HUES6 (cell line): ENCODE data around the gene IGDCC3.

ENCODE experiments used
- H3K27ac ChIP-seq: 2 replicates; pipeline ENCODE4 v1.7.0; 2013; ENCODE audit warnings: low read depth, mild to moderate bottlenecking, low read length, inconsistent platforms
- H3K27me3 ChIP-seq: 2 replicates; pipeline ENCODE4 v1.6.1; 2013; ENCODE audit warnings: low read length; ENCODE audit not compliant: control insufficient read depth, insufficient read depth
- H3K36me3 ChIP-seq: 2 replicates; pipeline ENCODE4 v1.6.1; 2013; ENCODE audit warnings: low read length; ENCODE audit not compliant: control insufficient read depth, insufficient read depth
- H3K4me1 ChIP-seq: 2 replicates; pipeline ENCODE4 v1.6.1; 2013; ENCODE audit warnings: low read length; ENCODE audit not compliant: control insufficient read depth, insufficient read depth
- H3K4me3 ChIP-seq: 2 replicates; pipeline ENCODE4 v1.5.1; 2013; ENCODE audit warnings: low read depth, low read length
- H3K9ac ChIP-seq: one replicate; pipeline ENCODE4 v1.6.1; 2013; ENCODE audit warnings: mild to moderate bottlenecking, low read length
- H3K9me3 ChIP-seq: 2 replicates; pipeline ENCODE4 v1.6.1; 2013; ENCODE audit warnings: low read depth, low read length; ENCODE audit not compliant: control insufficient read depth, insufficient read depth

The IGDCC3 gene

DNA sequence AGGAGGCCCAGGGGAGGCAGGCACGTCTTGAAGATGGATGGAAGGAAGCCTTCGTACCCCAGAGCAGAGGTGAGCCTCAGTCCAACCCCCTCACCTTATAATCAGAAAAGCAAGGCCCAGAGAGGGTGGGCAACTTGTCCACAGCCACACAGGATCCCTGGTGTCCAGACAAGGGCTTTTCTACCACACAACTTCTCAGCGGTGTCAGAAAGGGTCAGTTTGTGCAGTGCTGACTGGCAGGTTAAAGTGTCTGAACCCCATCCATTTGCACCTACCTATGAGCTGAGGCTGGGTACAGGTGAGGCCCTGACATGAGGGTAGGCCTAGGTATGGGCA, 8.6 kb downstream of the IGDCC3 start:
- H3K9ac ChIP-seq, result peak overlapping the region; percentile 30
- H3K27me3 ChIP-seq, result no peaks in the 10 kb centered on the region
- no peak overlapping the region for H3K27ac ChIP-seq
- peaks cover 16% of the 10 kb centered on the region for H3K36me3 ChIP-seq
- H3K4me3 ChIP-seq, result no peak overlapping the region
- peaks cover 68% of the 10 kb centered on the region for H3K4me1 ChIP-seq
- no peaks in the 10 kb centered on the region for H3K9me3 ChIP-seq

DNA sequence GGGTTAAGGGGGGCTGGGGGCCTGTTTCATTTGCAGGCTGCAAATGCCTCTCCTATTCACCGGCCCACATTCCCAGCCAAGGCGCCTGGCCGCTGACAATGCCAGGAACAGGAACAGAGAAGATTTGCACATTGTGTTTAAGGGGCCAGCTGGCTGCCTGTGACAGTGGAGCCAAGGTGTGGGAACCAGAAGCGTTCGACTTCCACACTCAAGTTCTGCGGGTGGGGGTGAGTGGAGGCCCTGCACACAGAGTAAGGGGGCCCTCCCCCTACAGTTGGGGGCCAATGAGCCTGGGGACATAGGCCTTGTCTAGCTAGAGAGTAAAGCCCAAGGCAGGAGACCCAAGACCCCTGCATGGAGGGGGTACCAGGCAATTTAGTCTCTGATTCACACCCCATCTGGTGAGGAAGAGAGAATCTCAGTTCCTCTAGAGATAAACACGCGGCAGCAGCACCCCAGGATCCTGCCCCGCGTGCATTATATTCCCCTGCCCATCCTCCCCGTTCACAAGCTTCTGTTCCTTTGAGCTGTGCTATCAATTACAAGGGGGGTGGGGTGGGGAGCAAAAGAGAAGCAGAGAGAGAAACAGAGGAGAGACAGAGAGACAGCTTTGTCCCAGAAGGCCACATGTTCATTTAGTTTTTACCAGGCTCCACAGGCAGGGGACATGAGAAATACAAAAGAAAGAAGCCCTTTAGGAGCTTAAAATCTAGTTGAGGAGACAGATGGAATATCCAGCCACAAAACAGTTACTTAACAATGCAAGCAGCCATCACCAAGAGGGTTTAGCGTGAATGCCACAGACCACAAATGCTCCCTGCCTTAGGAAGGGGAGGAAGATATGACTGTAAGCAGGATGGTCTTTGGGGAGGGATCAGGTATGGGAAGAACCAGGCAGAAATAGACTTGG, 9.2 kb downstream of the IGDCC3 start:
- Histone ChIP-seq H3K36me3 (peaks cover 11% of the 10 kb centered on the region), H3K4me1 (peaks cover 74% of the 10 kb centered on the region), H3K4me3 (no peak overlapping the region), H3K9ac (peak overlapping the region; percentile 39), H3K27ac (peak overlapping the region; percentile 83), H3K9me3 (no peaks in the 10 kb centered on the region), H3K27me3 (no peaks in the 10 kb centered on the region)

DNA sequence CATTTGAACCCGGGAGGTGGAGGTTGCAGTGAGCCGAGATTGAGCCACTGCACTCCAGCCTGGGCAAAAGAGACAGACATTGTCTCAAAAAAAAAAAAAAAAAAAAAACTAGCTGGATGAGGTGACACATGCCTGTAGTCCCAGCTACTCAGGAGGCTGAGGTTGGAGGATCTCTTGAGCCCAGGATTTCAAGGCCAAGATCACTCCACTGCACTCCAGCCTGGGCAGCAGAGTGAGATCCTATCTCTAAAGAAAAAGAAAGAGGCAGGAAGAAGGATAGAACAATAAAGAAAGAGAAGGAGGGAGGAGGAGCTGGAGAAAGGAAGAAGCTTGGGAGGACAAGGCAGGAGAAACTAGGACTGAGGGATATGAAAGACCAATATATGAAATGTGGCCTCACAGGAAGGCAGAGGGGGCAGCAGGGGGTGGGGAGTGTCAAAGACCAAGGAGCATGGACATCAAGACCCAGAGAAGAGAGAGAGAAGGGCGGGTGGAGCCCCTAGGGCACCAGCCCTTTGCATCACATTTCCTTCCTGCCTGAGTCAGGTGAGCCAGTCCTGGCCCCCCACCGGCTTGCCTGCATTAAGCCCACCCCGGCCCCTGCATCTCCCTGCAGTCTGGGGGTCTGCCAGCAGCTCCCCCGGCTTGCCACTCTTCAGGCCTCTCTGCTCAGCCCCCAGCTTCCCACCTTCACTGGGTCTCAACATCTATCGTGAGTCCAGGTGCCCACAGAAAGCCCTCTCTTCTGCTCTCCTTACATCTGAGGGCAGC, 11.5 kb downstream of the IGDCC3 start:
- Histone ChIP-seq H3K4me3 (no peak overlapping the region), H3K4me1 (peaks cover 68% of the 10 kb centered on the region), H3K36me3 (peaks cover 3% of the 10 kb centered on the region; the same call in 1 of the 2 replicates), H3K9me3 (no peaks in the 10 kb centered on the region), H3K27ac (peak overlapping the region; percentile 58; the same call in 1 of the 2 replicates), H3K27me3 (no peaks in the 10 kb centered on the region), H3K9ac (peak overlapping the region; percentile 38)

GRCh38 chr15:65365229-65365628, 12.6 kb downstream of the IGDCC3 start:
- H3K36me3 ChIP-seq, result no peaks in the 10 kb centered on the region
- H3K4me3 ChIP-seq, result no peak overlapping the region
- peak overlapping the region; percentile 1 for H3K9ac ChIP-seq
- peak overlapping the region; percentile 63; the same call in 1 of the 2 replicates for H3K27ac ChIP-seq
- H3K4me1 ChIP-seq, result peaks cover 68% of the 10 kb centered on the region
- no peaks in the 10 kb centered on the region for H3K27me3 ChIP-seq
- no peaks in the 10 kb centered on the region for H3K9me3 ChIP-seq

DNA sequence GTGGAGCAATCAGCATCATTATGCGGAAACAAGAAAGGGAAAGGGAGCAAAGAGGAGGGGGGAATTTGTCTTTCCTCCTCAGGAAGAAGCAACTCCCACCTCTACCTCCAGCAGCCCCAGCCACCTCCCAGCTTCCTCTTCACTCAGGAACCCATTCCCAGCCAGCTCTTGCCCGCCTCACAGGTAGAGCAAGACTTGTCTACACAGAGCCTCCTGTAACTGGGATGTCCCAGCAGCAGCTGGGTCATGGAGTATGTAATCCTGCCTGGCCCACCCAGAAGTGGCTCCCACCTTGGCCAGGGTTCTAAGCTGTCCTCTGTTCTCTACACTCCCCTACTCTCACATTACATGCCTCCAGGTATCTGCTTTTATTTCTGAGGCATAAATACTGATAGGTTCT, 14.0 kb downstream of the IGDCC3 start:
- Histone ChIP-seq H3K9me3 (no peaks in the 10 kb centered on the region), H3K4me1 (peaks cover 56% of the 10 kb centered on the region), H3K9ac (peak overlapping the region; percentile 29), H3K27ac (no peak overlapping the region), H3K27me3 (no peaks in the 10 kb centered on the region), H3K36me3 (no peaks in the 10 kb centered on the region; the same call in 1 of the 2 replicates), H3K4me3 (no peak overlapping the region)

GRCh38 chr15:65363306-65363705, 14.5 kb downstream of the IGDCC3 start:
- Histone ChIP-seq H3K27me3 (no peaks in the 10 kb centered on the region), H3K36me3 (no peaks in the 10 kb centered on the region; the same call in 1 of the 2 replicates), H3K27ac (no peak overlapping the region), H3K9ac (no peak overlapping the region), H3K4me3 (no peak overlapping the region), H3K9me3 (no peaks in the 10 kb centered on the region), H3K4me1 (peaks cover 51% of the 10 kb centered on the region)

DNA sequence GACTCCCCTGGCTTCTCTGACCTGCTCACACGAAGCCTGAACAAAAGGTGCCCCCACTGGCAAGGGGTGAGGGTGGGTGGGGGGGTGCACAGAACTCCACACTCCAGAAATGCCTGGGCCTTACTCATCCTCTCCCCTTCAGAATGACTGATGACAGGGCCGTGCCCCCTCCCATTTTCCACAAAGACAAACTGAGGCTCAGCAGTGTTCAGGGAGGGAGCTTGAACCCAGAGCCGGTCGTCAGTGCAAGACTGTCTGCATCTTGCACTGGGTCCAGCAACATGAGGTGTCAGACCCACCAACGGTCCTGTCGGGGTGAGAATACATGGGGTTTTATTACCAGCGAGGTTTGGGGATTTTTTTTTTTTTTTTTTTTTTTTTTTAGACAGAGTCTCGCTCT, 15.3 kb downstream of the IGDCC3 start:
- H3K4me3 ChIP-seq, result no peak overlapping the region
- no peaks in the 10 kb centered on the region; the same call in 1 of the 2 replicates for H3K36me3 ChIP-seq
- H3K27me3 ChIP-seq, result peaks cover under 1% of the 10 kb centered on the region; the same call in 1 of the 2 replicates
- no peak overlapping the region for H3K27ac ChIP-seq
- H3K4me1 ChIP-seq, result peaks cover 44% of the 10 kb centered on the region
- H3K9ac ChIP-seq, result no peak overlapping the region
- H3K9me3 ChIP-seq, result no peaks in the 10 kb centered on the region

GRCh38 chr15:65361708-65362459, 15.9 kb downstream of the IGDCC3 start:
- no peak overlapping the region for H3K9ac ChIP-seq
- no peak overlapping the region for H3K27ac ChIP-seq
- H3K4me3 ChIP-seq, result no peak overlapping the region
- no peaks in the 10 kb centered on the region; the same call in 1 of the 2 replicates for H3K36me3 ChIP-seq
- H3K27me3 ChIP-seq, result peaks cover 7% of the 10 kb centered on the region; the same call in 1 of the 2 replicates
- no peaks in the 10 kb centered on the region for H3K9me3 ChIP-seq
- H3K4me1 ChIP-seq, result peaks cover 43% of the 10 kb centered on the region

DNA sequence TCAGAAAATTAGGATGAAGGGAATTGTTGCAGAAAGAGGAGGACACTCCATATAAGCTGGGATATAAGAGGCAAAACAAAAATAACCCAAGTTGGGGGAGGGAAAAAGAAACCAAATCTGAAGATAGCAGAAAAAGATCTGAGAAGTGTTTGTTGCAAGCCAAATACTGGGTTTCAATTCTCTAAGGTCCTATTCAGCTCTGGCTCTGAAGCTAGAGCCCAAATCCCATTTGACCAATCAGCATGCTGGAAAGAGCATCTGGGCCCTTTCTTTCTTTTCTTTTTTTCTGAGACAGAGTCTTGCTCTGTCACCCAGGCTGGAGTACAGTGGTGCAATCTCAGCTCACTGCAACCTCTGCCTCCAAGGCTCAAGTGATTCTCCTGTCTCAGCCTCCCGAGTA, 17.3 kb downstream of the IGDCC3 start:
- Histone ChIP-seq H3K4me1 (peaks cover 37% of the 10 kb centered on the region), H3K9me3 (no peaks in the 10 kb centered on the region), H3K27me3 (peaks cover 21% of the 10 kb centered on the region), H3K9ac (no peak overlapping the region), H3K4me3 (no peak overlapping the region), H3K27ac (no peak overlapping the region), H3K36me3 (no peaks in the 10 kb centered on the region; the same call in 1 of the 2 replicates)

- Histone ChIP-seq H3K27me3 (peaks cover 27% of the 10 kb centered on the region), H3K36me3 (no peaks in the 10 kb centered on the region; the same call in 1 of the 2 replicates), H3K4me3 (peak overlapping the region; percentile 75), H3K4me1 (peaks cover 13% of the 10 kb centered on the region), H3K9ac (peak overlapping the region; percentile 59), H3K27ac (peak overlapping the region; percentile 42; the same call in 1 of the 2 replicates), H3K9me3 (peaks cover 17% of the 10 kb centered on the region)
Observed at GRCh38 chr15:65355988-65356353, 21.8 kb downstream of the IGDCC3 start.
